K562 (cell line): ENCODE data around the gene ACTG2. TPM values are rescaled to one million over a fixed set of nuclear protein-coding genes. Genes with fewer than 3 reads are reported as not detected.

Experiments used
- C11orf30 ChIP-seq: fragments of 450-650 bp; IDR thresholded peaks from 2 replicates; pipeline ENCODE4 v1.6.1; 2016; ENCODE audit warnings: low read depth, mild to moderate bottlenecking
- DPF2 ChIP-seq: fragments of 450-650 bp; IDR thresholded peaks from 2 replicates; pipeline ENCODE4 v1.6.1; 2016
- HDGF ChIP-seq: fragments of 450-650 bp; IDR thresholded peaks from 2 replicates; pipeline ENCODE4 v1.6.1; 2016
- KDM1A ChIP-seq, 2 experiments: fragments of 450-650 bp; IDR thresholded peaks; 2 replicates each; pipeline ENCODE4 v1.6.1; 2016; ENCODE audit warnings: mild to moderate bottlenecking in 2 of 2
- MYNN ChIP-seq, 2 experiments: sonication (generic); formaldehyde crosslinking in 1 of 2; IDR thresholded peaks; 2 replicates each; pipeline versions ENCODE4 v1.5.0 to v1.6.1; 2016 to 2020; ENCODE audit warnings: antibody characterized with exemption in 1 of 2, missing genetic modification reagents in 1 of 2
- NFE2 ChIP-seq: IDR thresholded peaks from 2 replicates; pipeline ENCODE4 v1.6.1; 2014; ENCODE audit warnings: antibody characterized with exemption, low read depth
- NFIC ChIP-seq: fragments of 450-650 bp; IDR thresholded peaks from 2 replicates; pipeline ENCODE4 v1.6.1; 2017; ENCODE audit warnings: mild to moderate bottlenecking, inconsistent platforms
- NUFIP1 ChIP-seq: fragments of 450-650 bp; IDR thresholded peaks from 2 replicates; pipeline ENCODE4 v1.6.1; 2018; ENCODE audit not compliant: partially characterized antibody
- POLR2B ChIP-seq: fragments of 450-650 bp; IDR thresholded peaks from 2 replicates; pipeline ENCODE4 v1.6.1; 2018; ENCODE audit warnings: low read depth; ENCODE audit not compliant: partially characterized antibody
- POLR2H ChIP-seq: IDR thresholded peaks from 2 replicates; pipeline ENCODE4 v1.6.1; 2016; ENCODE audit warnings: missing genetic modification characterization, low read depth, mild to moderate bottlenecking, control low read depth, missing compliant biosample characterization, moderate library complexity
- PYGO2 ChIP-seq: fragments of 450-650 bp; IDR thresholded peaks from 2 replicates; pipeline ENCODE4 v1.6.1; 2016; ENCODE audit warnings: mild to moderate bottlenecking, missing genetic modification characterization, moderate library complexity, missing compliant biosample characterization
- RBM39 ChIP-seq: fragments of 200-400 bp; formaldehyde crosslinking; optimal IDR thresholded peaks from 2 replicates; pipeline ENCODE3; 2018; ENCODE audit warnings: low read depth, low read length
- TCF3 ChIP-seq: sonication (generic); formaldehyde crosslinking; IDR thresholded peaks from 2 replicates; pipeline ENCODE4 v1.4.0; 2020; ENCODE audit warnings: mild to moderate bottlenecking, missing genetic modification reagents
- U2AF1 ChIP-seq: fragments of 200-400 bp; formaldehyde crosslinking; optimal IDR thresholded peaks from 2 replicates; pipeline ENCODE3; 2017; ENCODE audit warnings: mild to moderate bottlenecking, low read depth, low read length, moderate library complexity
- ZNF316 ChIP-seq: fragments of 450-650 bp; IDR thresholded peaks from 2 replicates; pipeline ENCODE4 v1.6.1; 2016
- ZNF766 ChIP-seq: fragments of 200-800 bp; sonication (Bioruptor generic); conservative IDR thresholded peaks from 2 replicates; pipeline ENCODE4 v1.6.1; 2016; ENCODE audit warnings: missing genetic modification characterization, missing compliant biosample characterization
- polyA plus RNA-seq, 8 experiments: library from polyadenylated mRNA; depleted of rRNA in 4 of 8; stranded (reverse) in 5 of 8; unstranded in 3 of 8; fragments of >200 nt; fragmentation: Nextera tagmentation in 2 of 8; fragmentation: Illumina TruSeq in 1 of 8; extraction: Ambion mirVana in 2 of 8; extraction: Trizol in 1 of 8; gene quantifications; 2 replicates each; pipeline versions ENCODE4 v1.2.1 to v1.2.3, GENCODE V29; 2011 to 2014; ENCODE audit warnings: inconsistent platforms in 1 of 8, missing spikeins in 1 of 8
- total RNA-seq, 7 experiments: library from RNA; depleted of rRNA in 6 of 7; stranded (reverse); fragments of >200 nt in 6 of 7; fragmentation: Illumina TruSeq in 2 of 7; extraction: Trizol in 2 of 7; gene quantifications; 2 replicates each; pipeline versions ENCODE4 v1.2.1 to v1.2.3, GENCODE V29; 2011 to 2021; ENCODE audit warnings: low replicate concordance in 1 of 7
- TF ChIP-seq, protein P1 (sequence below): fragments of 200-600 bp; sonication (generic); IDR thresholded peaks from one replicate; pipeline ENCODE4 v1.6.1; 2012; ENCODE audit warnings: mild to moderate bottlenecking, low read depth, low read length, inconsistent platforms
- TF ChIP-seq, protein P2 (sequence below), 2 experiments: fragments of 450-650 bp; IDR thresholded peaks; 2 replicates each; pipeline ENCODE4 v1.6.1; 2016

The ACTG2 gene
- total and polyA plus RNA-seq, 9 of the 15 experiments (the other 6 are each of a cell fraction or from before 2014, with no cell fraction given) = 0.06 to 0.60 TPM; not detected in 7

- TF ChIP-seq PYGO2 (tag) (no peak), TCF3 (CRISPR knock-in tag) (0 out of 2 replicates have a peak, but pooled peaks have one; percentile 8), U2AF1 (no peak), ZNF316 (peak; percentile 31; the same call in 1 of the 2 replicates), MYNN (IDR thresholded peaks at IDR 0.05) (no peak), MYNN (CRISPR knock-in tag; IDR thresholded peaks at IDR 0.05) (no peak), DPF2 (peak; percentile 40; the same call in 1 of the 2 replicates), KDM1A (IDR thresholded peaks at IDR 0.05) (0 out of 4 replicates have a peak, but pooled peaks of 1 of the 2 experiments have one; percentile 15), RBM39 (no peak), ZNF766 (CRISPR knock-in tag) (no peak), NUFIP1 (no peak), C11orf30 (peak; percentile 41; the same call in 1 of the 2 replicates), NFIC (no peak), NFE2 (peak; percentile 53; the same call in 1 of the 2 replicates), POLR2H (no peak), POLR2B (no peak), HDGF (no peak)
- TF ChIP-seq, protein P1, sequence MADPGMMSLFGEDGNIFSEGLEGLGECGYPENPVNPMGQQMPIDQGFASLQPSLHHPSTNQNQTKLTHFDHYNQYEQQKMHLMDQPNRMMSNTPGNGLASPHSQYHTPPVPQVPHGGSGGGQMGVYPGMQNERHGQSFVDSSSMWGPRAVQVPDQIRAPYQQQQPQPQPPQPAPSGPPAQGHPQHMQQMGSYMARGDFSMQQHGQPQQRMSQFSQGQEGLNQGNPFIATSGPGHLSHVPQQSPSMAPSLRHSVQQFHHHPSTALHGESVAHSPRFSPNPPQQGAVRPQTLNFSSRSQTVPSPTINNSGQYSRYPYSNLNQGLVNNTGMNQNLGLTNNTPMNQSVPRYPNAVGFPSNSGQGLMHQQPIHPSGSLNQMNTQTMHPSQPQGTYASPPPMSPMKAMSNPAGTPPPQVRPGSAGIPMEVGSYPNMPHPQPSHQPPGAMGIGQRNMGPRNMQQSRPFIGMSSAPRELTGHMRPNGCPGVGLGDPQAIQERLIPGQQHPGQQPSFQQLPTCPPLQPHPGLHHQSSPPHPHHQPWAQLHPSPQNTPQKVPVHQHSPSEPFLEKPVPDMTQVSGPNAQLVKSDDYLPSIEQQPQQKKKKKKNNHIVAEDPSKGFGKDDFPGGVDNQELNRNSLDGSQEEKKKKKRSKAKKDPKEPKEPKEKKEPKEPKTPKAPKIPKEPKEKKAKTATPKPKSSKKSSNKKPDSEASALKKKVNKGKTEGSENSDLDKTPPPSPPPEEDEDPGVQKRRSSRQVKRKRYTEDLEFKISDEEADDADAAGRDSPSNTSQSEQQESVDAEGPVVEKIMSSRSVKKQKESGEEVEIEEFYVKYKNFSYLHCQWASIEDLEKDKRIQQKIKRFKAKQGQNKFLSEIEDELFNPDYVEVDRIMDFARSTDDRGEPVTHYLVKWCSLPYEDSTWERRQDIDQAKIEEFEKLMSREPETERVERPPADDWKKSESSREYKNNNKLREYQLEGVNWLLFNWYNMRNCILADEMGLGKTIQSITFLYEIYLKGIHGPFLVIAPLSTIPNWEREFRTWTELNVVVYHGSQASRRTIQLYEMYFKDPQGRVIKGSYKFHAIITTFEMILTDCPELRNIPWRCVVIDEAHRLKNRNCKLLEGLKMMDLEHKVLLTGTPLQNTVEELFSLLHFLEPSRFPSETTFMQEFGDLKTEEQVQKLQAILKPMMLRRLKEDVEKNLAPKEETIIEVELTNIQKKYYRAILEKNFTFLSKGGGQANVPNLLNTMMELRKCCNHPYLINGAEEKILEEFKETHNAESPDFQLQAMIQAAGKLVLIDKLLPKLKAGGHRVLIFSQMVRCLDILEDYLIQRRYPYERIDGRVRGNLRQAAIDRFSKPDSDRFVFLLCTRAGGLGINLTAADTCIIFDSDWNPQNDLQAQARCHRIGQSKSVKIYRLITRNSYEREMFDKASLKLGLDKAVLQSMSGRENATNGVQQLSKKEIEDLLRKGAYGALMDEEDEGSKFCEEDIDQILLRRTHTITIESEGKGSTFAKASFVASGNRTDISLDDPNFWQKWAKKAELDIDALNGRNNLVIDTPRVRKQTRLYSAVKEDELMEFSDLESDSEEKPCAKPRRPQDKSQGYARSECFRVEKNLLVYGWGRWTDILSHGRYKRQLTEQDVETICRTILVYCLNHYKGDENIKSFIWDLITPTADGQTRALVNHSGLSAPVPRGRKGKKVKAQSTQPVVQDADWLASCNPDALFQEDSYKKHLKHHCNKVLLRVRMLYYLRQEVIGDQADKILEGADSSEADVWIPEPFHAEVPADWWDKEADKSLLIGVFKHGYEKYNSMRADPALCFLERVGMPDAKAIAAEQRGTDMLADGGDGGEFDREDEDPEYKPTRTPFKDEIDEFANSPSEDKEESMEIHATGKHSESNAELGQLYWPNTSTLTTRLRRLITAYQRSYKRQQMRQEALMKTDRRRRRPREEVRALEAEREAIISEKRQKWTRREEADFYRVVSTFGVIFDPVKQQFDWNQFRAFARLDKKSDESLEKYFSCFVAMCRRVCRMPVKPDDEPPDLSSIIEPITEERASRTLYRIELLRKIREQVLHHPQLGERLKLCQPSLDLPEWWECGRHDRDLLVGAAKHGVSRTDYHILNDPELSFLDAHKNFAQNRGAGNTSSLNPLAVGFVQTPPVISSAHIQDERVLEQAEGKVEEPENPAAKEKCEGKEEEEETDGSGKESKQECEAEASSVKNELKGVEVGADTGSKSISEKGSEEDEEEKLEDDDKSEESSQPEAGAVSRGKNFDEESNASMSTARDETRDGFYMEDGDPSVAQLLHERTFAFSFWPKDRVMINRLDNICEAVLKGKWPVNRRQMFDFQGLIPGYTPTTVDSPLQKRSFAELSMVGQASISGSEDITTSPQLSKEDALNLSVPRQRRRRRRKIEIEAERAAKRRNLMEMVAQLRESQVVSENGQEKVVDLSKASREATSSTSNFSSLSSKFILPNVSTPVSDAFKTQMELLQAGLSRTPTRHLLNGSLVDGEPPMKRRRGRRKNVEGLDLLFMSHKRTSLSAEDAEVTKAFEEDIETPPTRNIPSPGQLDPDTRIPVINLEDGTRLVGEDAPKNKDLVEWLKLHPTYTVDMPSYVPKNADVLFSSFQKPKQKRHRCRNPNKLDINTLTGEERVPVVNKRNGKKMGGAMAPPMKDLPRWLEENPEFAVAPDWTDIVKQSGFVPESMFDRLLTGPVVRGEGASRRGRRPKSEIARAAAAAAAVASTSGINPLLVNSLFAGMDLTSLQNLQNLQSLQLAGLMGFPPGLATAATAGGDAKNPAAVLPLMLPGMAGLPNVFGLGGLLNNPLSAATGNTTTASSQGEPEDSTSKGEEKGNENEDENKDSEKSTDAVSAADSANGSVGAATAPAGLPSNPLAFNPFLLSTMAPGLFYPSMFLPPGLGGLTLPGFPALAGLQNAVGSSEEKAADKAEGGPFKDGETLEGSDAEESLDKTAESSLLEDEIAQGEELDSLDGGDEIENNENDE = no peak
- TF ChIP-seq, protein P2, sequence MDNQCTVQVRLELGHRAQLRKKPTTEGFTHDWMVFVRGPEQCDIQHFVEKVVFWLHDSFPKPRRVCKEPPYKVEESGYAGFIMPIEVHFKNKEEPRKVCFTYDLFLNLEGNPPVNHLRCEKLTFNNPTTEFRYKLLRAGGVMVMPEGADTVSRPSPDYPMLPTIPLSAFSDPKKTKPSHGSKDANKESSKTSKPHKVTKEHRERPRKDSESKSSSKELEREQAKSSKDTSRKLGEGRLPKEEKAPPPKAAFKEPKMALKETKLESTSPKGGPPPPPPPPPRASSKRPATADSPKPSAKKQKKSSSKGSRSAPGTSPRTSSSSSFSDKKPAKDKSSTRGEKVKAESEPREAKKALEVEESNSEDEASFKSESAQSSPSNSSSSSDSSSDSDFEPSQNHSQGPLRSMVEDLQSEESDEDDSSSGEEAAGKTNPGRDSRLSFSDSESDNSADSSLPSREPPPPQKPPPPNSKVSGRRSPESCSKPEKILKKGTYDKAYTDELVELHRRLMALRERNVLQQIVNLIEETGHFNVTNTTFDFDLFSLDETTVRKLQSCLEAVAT (IDR thresholded peaks at IDR 0.05) = no peak
These were observed 71.4 kb downstream of the ACTG2 start (continued) for GRCh38 chr2:73964223-73964622.
